Ovary (tissue), 3 donors: ENCODE data around the gene SSUH2.

ENCODE experiments used
- POLR2A ChIP-seq: fragments of 450-650 bp; IDR thresholded peaks from one replicate; pipeline ENCODE4 v1.6.1; 2017; ENCODE audit warnings: antibody characterized with exemption, mild to moderate bottlenecking, moderate library complexity
- TF ChIP-seq, protein P1 (sequence below), 3 donors: fragments of 450-650 bp in 2 of 3; fragments of 200-600 bp in 1 of 3; IDR thresholded peaks; one replicate each; pipeline versions ENCODE4 v1.5.1 to v1.8.0; 2016 to 2022; ENCODE audit warnings: antibody characterized with exemption in 3 of 3, mild to moderate bottlenecking in 1 of 3
- donor health status: DM: no; HTN: no; CAD: no.

DNA sequence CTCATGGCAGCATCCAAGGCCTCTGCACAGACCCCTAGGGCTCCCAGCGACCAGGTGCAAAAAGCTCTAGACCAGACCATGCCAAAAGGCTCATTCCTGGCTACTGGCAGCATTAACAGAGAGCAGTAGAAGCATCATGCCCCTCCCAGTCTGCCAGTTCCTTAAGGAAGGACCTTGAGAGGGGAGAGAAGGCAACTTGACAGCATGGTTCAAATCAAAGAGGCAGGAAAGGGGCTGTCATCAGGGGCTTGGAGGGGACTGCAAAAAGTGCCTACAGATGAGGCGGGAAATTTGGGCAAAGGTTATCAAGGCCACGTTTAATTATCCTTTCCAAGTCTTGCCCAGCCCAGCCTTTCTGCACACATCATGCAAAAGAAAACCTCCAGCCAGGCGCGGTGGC lies 64.7 kb downstream of the SSUH2 start:
- TF ChIP-seq POLR2A, result no peak
- TF ChIP-seq, protein P1, sequence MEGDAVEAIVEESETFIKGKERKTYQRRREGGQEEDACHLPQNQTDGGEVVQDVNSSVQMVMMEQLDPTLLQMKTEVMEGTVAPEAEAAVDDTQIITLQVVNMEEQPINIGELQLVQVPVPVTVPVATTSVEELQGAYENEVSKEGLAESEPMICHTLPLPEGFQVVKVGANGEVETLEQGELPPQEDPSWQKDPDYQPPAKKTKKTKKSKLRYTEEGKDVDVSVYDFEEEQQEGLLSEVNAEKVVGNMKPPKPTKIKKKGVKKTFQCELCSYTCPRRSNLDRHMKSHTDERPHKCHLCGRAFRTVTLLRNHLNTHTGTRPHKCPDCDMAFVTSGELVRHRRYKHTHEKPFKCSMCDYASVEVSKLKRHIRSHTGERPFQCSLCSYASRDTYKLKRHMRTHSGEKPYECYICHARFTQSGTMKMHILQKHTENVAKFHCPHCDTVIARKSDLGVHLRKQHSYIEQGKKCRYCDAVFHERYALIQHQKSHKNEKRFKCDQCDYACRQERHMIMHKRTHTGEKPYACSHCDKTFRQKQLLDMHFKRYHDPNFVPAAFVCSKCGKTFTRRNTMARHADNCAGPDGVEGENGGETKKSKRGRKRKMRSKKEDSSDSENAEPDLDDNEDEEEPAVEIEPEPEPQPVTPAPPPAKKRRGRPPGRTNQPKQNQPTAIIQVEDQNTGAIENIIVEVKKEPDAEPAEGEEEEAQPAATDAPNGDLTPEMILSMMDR (IDR thresholded peaks at IDR 0.05), result no peak
